HUES6 (cell line): ENCODE data around the gene AGPAT2.

Experiments used
- H3K27ac ChIP-seq: 2 replicates; pipeline ENCODE4 v1.7.0; 2013; ENCODE audit warnings: low read depth, mild to moderate bottlenecking, low read length, inconsistent platforms
- H3K27me3 ChIP-seq: 2 replicates; pipeline ENCODE4 v1.6.1; 2013; ENCODE audit warnings: low read length; ENCODE audit not compliant: control insufficient read depth, insufficient read depth
- H3K36me3 ChIP-seq: 2 replicates; pipeline ENCODE4 v1.6.1; 2013; ENCODE audit warnings: low read length; ENCODE audit not compliant: control insufficient read depth, insufficient read depth
- H3K4me1 ChIP-seq: 2 replicates; pipeline ENCODE4 v1.6.1; 2013; ENCODE audit warnings: low read length; ENCODE audit not compliant: control insufficient read depth, insufficient read depth
- H3K4me3 ChIP-seq: 2 replicates; pipeline ENCODE4 v1.5.1; 2013; ENCODE audit warnings: low read depth, low read length
- H3K9ac ChIP-seq: one replicate; pipeline ENCODE4 v1.6.1; 2013; ENCODE audit warnings: mild to moderate bottlenecking, low read length
- H3K9me3 ChIP-seq: 2 replicates; pipeline ENCODE4 v1.6.1; 2013; ENCODE audit warnings: low read depth, low read length; ENCODE audit not compliant: control insufficient read depth, insufficient read depth

Gene AGPAT2

DNA sequence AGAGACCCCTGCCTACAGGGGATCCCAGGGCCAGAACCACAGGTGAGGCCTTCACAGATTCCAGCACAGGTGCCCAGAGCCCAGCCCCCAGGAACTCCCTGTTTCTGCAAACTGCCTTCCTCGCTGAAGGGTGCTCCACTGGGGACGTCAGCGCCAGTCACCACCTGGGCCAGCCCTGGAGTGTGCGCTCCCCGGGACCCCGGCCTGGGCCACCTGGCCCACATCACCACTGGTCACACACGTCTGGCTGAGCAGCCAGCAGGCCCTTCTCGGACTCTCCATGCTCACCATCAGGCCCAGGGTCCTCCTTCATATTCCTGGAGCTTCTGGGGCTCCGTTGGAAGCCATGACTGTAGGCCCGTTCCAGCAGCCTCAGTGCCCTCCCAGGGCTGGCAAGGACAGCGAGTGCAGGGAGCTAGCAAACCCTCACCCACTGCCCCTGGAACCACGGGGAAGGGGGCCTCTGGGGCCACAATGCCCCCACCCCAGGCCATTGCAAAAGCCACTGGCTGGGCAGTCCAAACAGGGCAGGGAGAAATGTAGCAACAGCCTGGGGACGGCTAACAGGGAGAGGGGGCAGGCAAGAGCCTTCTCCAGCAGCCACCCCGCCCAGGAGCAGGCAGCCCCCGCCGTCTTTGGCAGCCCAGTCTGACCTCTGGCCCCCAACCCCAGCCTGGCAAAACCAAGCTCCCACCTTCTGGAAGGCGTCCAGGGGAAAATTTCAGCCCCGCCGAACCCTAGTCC lies 1.3 kb downstream of the AGPAT2 start:
- no peak overlapping the region for H3K27ac ChIP-seq
- peaks cover 52% of the 10 kb centered on the region for H3K4me1 ChIP-seq

DNA sequence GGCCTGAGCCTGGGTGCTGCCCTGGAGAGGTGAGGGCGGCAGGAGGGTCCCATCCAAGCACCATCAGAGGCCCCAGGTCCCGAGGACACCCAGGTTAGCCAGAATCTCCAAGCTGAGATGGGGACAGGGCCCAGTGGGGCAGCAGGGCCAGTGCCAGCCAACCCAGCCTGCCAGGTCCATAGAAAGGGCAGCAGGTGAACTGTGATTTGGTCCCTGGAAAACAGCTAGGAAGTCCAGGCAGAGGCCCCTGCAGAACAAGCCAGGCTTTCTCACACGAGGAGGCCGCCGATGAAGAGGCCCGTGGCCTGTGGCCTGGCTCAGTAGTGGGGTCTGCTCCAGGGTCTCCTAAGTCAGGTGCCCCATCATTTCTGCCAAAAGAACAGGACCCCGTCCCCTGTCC lies 2.0 kb downstream of the AGPAT2 start:
- no peak overlapping the region for H3K27ac ChIP-seq
- H3K4me3 ChIP-seq, result no peak overlapping the region
- no peak overlapping the region for H3K9ac ChIP-seq
- H3K27me3 ChIP-seq, result peaks cover 25% of the 10 kb centered on the region; the same call in 1 of the 2 replicates
- H3K36me3 ChIP-seq, result no peaks in the 10 kb centered on the region
- H3K4me1 ChIP-seq, result peaks cover 52% of the 10 kb centered on the region
- H3K9me3 ChIP-seq, result no peaks in the 10 kb centered on the region

More for the DNA sequence above, 1.3 kb downstream of the AGPAT2 start:
- no peaks in the 10 kb centered on the region for H3K36me3 ChIP-seq
- peaks cover 25% of the 10 kb centered on the region; the same call in 1 of the 2 replicates for H3K27me3 ChIP-seq
- H3K9me3 ChIP-seq, result no peaks in the 10 kb centered on the region
- H3K4me3 ChIP-seq, result peak overlapping the region; percentile 80
- peak overlapping the region; percentile 45 for H3K9ac ChIP-seq

GRCh38 chr9:136684799-136685198 lies 2.5 kb downstream of the AGPAT2 start:
- H3K9me3 ChIP-seq, result no peaks in the 10 kb centered on the region
- peaks cover 52% of the 10 kb centered on the region for H3K4me1 ChIP-seq
- no peaks in the 10 kb centered on the region for H3K36me3 ChIP-seq
- H3K27ac ChIP-seq, result no peak overlapping the region
- H3K9ac ChIP-seq, result no peak overlapping the region
- peaks cover 25% of the 10 kb centered on the region; the same call in 1 of the 2 replicates for H3K27me3 ChIP-seq
- H3K4me3 ChIP-seq, result no peak overlapping the region

DNA sequence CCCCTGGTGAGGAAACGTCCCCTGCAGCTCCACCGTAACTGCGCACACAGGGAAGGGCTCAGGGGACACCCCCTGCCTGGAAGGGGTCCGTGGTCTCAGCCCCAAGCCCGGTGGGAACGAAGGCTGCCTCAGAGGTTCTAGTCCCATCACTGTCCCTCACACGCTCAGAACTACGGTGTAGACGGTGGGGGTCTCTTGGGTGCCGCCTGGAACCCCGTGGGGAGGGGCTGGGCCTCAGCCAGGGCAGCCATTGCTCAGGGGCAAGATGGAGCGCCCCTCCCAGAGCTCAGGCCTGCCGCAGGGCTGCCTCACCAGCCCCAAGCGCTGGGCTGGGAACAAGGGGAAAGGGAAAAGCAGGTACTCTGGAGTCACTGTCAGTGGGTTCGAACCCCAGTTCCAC lies 2.9 kb downstream of the AGPAT2 start:
- Histone ChIP-seq H3K4me3 (no peak overlapping the region), H3K27me3 (peaks cover 24% of the 10 kb centered on the region; the same call in 1 of the 2 replicates), H3K4me1 (peaks cover 56% of the 10 kb centered on the region), H3K9ac (no peak overlapping the region), H3K36me3 (no peaks in the 10 kb centered on the region), H3K9me3 (no peaks in the 10 kb centered on the region), H3K27ac (no peak overlapping the region)

DNA sequence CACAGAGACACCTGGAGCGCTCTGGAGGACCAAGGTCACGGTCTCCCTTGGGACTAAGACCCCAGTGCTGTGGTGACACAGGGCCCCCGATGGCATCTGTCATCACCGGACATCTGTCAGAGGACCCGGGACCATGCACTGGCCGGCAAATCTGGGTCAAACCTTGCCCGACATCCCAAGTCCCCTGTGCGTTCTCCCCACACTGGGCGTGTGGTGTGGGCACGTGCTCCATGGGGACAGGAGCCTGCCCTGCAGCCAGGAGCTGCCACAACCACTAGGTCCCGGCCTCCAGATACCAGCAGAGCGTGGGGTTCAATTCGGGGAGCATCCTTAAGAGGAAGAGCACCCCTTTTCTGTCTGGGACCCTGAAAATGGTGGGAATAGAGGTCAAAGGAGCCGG lies 3.5 kb downstream of the AGPAT2 start:
- Histone ChIP-seq H3K9ac (no peak overlapping the region), H3K27ac (no peak overlapping the region), H3K4me1 (peaks cover 56% of the 10 kb centered on the region), H3K4me3 (no peak overlapping the region), H3K36me3 (no peaks in the 10 kb centered on the region), H3K9me3 (no peaks in the 10 kb centered on the region), H3K27me3 (peaks cover 19% of the 10 kb centered on the region; the same call in 1 of the 2 replicates)

DNA sequence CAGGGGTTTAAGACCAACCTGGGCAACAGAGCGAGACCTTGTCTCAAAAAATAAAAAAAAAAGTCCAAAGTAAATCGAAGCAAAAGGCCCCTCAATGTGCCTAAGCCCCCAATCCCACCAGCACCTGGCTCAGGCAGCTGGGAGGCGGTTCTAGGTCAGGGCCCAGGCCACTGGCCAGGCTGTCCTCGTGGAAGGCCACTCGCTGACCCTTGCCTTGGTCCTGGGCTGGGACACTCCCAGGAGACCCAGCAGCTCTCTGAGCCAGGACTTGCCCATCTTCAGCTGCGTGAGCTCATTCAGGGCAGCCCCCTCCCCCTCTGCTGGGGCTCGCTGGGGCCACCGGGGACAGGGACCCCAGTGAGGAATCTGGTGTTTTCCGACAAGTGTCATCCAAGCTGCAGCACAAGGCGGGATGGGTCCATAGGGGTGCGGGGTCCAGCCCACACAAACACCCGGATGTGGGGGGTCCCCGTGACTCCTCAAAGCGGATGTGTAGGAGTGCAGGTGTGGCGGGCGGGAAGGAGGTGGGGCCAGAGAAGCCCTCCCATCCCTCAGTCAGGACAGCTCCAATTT lies 4.0 kb downstream of the AGPAT2 start:
- Histone ChIP-seq H3K4me1 (peaks cover 52% of the 10 kb centered on the region), H3K9ac (no peak overlapping the region), H3K27me3 (peaks cover 14% of the 10 kb centered on the region; the same call in 1 of the 2 replicates), H3K27ac (no peak overlapping the region), H3K4me3 (no peak overlapping the region), H3K36me3 (no peaks in the 10 kb centered on the region), H3K9me3 (no peaks in the 10 kb centered on the region)

DNA sequence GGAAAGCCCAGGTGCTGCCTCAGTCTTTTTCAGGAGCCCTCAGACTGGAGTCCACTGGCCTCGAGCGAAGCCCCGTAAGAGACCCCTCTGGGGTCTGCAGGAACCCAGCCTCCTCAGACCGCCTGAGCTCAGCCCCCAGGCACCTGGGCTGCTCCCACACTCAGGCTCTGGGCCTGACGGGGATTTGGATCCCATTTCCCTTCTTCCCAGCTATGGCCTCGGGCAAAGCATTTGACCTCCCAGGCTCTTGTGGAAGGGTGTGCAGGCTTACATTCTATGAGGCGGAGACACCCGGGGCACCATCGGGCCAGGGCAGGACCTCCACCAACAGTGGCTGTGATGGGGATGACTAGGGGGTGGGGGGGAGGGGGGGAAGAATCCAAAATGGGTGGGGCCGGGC lies 4.5 kb downstream of the AGPAT2 start:
- no peaks in the 10 kb centered on the region for H3K36me3 ChIP-seq
- H3K27ac ChIP-seq, result no peak overlapping the region
- H3K4me1 ChIP-seq, result peaks cover 47% of the 10 kb centered on the region
- no peaks in the 10 kb centered on the region for H3K9me3 ChIP-seq
- peaks cover 8% of the 10 kb centered on the region; the same call in 1 of the 2 replicates for H3K27me3 ChIP-seq
- no peak overlapping the region for H3K4me3 ChIP-seq
- peak overlapping the region; percentile 30 for H3K9ac ChIP-seq

- Histone ChIP-seq H3K4me1 (peaks cover 47% of the 10 kb centered on the region), H3K9ac (peak overlapping the region; percentile 30), H3K36me3 (no peaks in the 10 kb centered on the region), H3K9me3 (no peaks in the 10 kb centered on the region), H3K4me3 (no peak overlapping the region), H3K27ac (peak overlapping the region; percentile 33; the same call in 1 of the 2 replicates), H3K27me3 (peaks cover 8% of the 10 kb centered on the region; the same call in 1 of the 2 replicates)
These were observed 5.1 kb downstream of the AGPAT2 start for GRCh38 chr9:136681945-136682699.

DNA sequence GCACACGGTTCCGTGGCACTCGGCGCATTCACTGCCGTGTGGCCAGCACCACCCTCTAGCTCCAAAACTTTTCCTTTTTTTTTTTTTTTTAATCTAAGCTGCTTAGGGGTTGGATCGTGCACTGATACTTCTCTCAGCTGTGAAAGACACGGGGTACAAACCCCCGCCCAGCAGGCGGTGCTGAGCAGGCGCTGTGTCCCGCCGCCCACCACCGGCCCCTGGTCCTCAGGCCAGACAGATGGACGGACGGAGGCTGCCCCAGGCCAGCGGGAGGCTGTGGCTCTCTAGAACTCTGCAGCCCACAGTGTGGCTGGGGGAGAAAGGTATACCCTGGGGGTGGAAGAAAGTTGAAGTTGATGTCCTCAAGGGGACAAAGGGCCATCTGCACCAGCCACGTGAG lies 6.2 kb downstream of the AGPAT2 start:
- H3K4me1 ChIP-seq, result peaks cover 42% of the 10 kb centered on the region

GRCh38 chr9:136679431-136679941 lies 7.8 kb downstream of the AGPAT2 start:
- Histone ChIP-seq H3K4me1 (peaks cover 36% of the 10 kb centered on the region), H3K36me3 (no peaks in the 10 kb centered on the region; the same call in 1 of the 2 replicates), H3K4me3 (no peak overlapping the region), H3K9ac (no peak overlapping the region), H3K27ac (no peak overlapping the region), H3K27me3 (no peaks in the 10 kb centered on the region), H3K9me3 (no peaks in the 10 kb centered on the region)

More for the DNA sequence above, 6.2 kb downstream of the AGPAT2 start:
- Histone ChIP-seq H3K36me3 (no peaks in the 10 kb centered on the region), H3K4me3 (no peak overlapping the region), H3K9me3 (no peaks in the 10 kb centered on the region), H3K27ac (no peak overlapping the region), H3K9ac (no peak overlapping the region), H3K27me3 (peaks cover 4% of the 10 kb centered on the region; the same call in 1 of the 2 replicates)
